HG02840 (cell line): ENCODE measurements around the gene IBTK.
"Not testable (repeated sequence)": the region's sequence is repeated elsewhere in the genome, so short reads cannot be mapped to it uniquely, and the experiment has no call there.

Experiments used
- ATAC-seq: cut with Tn5 transposase; IDR thresholded peaks from one replicate; pipeline ENCODE4 v1.9.1; 2021; ENCODE audit warnings: mild to moderate bottlenecking, moderate library complexity, moderate number of reproducible peaks; ENCODE audit not compliant: unreplicated experiment, low FRiP score

The IBTK gene

GRCh38 chr6:82247505-82248272, at the start of gene IBTK:
TSS of gene IBTK (minus strand) at chr6:82247744. CDS start at chr6:82240486, 7,258 bp downstream.
- peak; percentile 83 for ATAC-seq

DNA sequence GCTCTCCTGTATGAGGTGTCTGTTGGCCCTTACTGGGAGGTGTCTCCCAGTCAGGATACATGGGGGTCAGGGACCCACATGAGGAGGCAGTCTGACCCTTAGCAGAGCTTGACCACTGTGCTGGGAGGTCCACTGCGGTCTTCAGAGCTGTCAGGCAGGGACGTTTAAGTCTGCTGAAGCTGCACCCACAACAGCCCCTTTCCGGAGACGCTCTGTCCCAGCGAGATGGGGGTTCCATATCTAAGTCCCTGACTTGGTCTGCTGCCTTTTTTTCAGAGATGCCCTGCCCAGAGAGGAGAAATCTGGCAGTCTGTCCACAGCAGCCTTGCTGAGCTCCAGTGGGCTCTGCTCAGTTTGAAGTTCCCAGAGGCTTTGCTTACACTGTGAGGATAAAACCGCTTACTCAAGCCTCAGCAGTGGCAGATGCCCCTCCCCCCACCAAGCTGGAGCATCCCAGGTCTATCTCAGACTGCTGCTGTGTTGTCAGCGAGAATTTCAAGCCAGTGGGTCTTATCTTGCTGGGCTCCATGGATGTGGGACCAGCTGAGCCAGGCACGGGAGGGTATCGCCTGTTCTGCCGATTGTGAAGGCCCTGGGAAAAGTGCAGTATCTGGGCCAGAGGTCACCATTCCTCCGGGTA, 36.3 kb upstream of the IBTK start:
- no peak for ATAC-seq

DNA sequence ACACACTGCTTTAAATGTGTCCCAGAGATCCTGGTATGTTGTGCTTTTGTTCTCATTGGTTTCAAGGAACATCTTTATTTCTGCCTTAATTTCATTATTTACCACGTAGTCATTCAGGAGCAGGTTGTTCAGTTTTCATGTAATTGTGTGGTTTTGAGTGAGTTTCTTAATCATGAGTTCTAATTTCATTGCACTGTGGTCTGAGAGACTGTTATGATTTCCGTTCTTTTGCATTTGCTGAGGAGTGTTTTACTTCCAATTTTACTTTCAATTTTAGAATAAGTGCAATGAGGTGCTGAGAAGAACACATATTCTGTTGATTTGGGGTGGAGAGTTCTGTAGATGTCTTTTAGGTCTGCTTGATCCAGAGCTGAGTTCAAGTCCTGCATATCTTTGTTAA, 34.0 kb upstream of the IBTK start:
- ATAC-seq, result not testable (repeated sequence)

DNA sequence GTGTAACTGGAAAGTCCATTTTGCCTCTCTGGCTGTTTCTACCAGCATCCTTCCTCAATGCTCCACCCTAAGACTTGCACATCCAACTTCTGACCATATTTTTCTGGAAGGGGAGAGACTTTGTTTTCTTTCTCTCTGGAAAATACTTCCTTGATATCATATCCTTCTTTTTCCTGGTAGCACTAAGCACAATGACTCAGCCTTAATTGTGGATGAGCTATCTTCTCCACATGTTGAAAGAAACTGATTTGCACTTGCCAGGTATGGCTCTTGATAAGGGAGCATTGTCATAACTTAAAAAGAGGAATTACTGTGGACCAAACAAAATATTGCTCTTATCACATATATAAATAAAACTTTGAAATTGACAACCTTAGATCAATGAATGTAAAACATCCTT, 30.1 kb upstream of the IBTK start:
- no peak for ATAC-seq

GRCh38 chr6:82275686-82276085, 28.1 kb upstream of the IBTK start:
- ATAC-seq, result no peak

GRCh38 chr6:82273295-82273694, 25.8 kb upstream of the IBTK start:
- ATAC-seq, result no peak

DNA sequence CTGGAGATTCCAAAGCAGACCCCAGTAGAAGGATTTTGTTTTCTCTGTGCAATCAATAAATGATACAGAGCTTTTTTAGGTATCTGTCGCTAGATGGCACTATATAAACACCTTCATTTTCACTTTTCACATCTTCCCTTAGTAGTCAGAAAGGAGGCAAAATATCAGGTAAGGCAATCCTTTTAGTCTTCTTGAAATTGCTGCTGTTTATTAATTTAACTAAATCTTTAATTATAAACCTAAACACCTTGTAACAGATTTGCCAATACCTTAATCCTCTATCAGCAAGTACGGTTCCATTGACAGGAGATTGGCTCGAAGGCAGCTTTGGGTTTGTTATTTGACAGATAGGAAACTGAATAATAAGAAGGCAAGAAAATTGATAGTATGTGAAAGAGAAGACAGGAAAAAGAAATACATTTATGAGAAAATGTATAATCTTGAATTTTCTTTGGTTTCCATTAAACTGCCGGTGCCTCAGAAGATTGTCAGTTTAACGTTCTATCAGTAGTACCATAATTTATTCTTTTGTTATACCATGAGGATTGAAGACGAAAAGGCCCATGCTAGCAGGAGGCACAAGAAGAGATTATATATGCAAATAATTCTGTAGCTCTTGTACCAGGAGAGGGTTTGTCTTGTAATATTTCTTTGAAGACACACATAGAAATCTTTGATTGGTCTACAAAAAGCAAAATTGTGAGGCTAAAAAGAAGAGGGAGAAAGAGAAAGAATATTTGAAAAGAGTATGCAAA, 23.5 kb upstream of the IBTK start:
- no peak for ATAC-seq

GRCh38 chr6:82268301-82268846, 20.8 kb upstream of the IBTK start:
- no peak for ATAC-seq

- ATAC-seq, result no peak
Measured at GRCh38 chr6:82264824-82265223, 17.3 kb upstream of the IBTK start.

- no peak for ATAC-seq
Measured at GRCh38 chr6:82264321-82264720, 16.8 kb upstream of the IBTK start.

- ATAC-seq, result no peak
Measured at GRCh38 chr6:82263916-82264315, 16.4 kb upstream of the IBTK start.

- ATAC-seq, result no peak
Measured at GRCh38 chr6:82260997-82261732, 13.6 kb upstream of the IBTK start.

GRCh38 chr6:82259389-82259788, 11.8 kb upstream of the IBTK start:
- ATAC-seq, result no peak

DNA sequence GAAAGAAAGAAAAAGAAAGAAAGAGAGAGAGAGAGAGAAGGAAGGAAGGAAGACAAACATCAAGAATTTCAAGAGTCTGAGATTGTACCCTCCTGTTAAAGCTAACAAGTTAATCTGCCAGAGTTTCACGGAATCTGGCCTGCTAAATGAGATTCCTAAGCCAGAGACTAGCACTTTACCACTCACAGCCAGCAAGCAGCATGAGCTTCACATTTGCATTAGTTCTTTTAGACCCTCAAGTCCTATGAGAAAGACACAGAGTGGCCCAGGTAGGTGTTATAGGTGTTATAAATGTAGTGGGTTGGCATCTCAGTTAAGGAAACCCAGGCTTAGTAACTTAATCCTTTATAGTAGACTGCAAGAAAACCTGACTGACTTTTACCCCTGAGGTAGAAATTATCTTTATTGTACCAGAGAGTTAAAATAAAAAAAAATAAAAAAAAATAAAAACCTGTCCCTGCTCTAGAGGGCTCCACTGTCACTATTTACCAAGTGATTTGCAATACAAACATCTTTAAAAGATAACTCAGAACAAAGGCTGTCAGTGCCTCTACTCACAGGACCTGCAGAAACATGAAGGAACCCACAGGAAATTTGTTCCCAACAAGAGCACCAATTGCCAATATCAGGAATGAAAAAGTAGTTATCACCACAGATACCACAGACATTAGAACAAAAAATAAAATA, 9.7 kb upstream of the IBTK start:
- ATAC-seq, result no peak

GRCh38 chr6:82254722-82255121, 7.2 kb upstream of the IBTK start:
- ATAC-seq, result not testable (repeated sequence)

GRCh38 chr6:82251942-82252341, 4.4 kb upstream of the IBTK start:
- ATAC-seq, result no peak

DNA sequence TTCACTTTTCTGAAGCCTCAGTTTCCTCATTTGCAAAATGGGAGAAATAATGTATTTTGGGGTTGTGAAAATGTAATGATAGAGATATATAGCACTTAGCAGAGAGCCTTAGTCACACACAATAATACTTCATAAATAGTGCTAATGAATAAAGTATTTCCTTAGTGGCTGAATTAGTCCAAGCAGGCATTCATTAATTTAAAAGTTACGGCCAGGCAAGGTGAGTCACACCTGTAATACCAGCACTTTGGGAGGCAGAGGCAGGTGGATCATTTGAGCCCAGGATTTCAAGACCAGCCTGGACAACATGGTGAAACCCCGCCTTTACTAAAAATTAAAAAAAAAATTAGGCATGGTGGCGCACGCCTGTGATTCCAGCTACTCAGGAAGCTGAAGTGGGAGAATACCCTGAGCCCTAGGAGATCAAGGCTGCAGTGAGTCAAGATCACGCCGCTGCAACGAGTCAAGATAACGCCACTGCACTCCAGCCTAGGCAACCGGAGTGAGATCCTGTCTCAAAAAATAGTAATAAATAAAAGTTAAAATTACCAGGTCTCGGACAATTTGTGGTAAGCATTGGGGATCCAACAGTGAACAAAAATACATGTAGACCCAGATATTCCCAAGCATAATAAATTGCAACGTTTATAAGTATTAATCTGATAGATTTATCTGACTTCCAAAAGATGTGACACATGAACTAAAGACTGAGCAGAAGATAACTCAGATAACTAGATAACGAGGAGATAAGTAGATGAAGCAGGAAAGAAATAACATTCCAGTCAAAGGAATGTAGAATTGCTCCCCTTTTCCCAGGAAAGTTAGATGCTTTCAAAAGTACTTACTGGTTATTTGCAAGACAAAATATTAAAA, 2.1 kb upstream of the IBTK start:
- ATAC-seq, result no peak

DNA sequence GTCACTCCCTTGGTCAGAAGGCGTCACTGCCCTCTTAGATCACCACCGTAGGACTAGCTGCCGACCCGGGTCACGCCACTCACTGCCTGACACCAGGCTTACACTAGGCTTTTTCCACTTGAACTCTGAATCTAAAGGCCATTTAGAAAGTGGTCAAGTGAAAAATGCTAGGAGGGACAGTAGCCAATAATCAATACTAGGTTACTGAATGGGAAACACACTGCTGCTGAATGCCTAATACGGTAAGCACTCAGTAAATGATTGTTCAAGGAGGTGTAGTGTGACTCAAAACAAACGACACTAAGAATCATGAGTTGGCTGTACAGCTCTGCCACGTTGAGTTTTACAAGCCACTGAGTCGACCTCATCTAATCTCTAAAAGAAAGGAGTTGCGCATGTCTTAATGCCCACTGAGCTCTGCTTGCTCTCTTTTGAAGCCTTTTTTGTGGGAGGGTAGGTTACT, 760 bp upstream of the IBTK start:
- peak; percentile 66 for ATAC-seq
